NCI-H1092 (cell line): ENCODE results near the gene PHYHIPL.
A peak's percentile ranks its signal among the peaks of the same experiment; 100 is the strongest.

Source experiments
- DNase-seq: peaks from one replicate; lab custom pipeline; 2025; lab: John Stamatoyannopoulos, UW

PHYHIPL gene

GRCh38 chr10:59257224-59257623 is 80.8 kb downstream of the PHYHIPL start:
- DNase-seq: no peak

- DNase-seq: peak; percentile 3
These were observed 82.4 kb downstream of the PHYHIPL start for GRCh38 chr10:59258890-59259289.

DNA sequence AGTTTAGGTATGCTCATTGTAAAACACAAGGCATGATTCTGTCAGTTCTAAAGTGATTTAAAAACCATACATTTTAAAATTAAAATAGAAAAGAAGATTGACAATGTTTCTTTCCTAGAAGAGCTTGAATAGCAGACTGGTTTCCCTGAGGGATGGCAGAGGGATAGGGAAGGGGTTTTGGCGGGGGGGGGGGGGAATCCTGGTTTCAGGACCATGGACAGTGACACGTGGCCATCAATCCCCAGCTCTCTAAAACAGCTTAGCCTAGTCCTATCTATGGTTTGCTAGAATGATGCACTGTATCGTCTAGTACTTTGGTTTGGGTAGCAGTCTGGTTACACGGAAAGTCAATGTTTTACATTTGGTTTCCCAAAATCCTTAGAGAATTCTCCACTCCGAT is 88.7 kb downstream of the PHYHIPL start:
- no peak for DNase-seq

- DNase-seq: no peak
These were observed 89.9 kb downstream of the PHYHIPL start for GRCh38 chr10:59266321-59266720.

- no peak for DNase-seq
These were observed 92.0 kb downstream of the PHYHIPL start for GRCh38 chr10:59268460-59268859.

- DNase-seq: no peak
These were observed 93.2 kb downstream of the PHYHIPL start for GRCh38 chr10:59269651-59270050.

DNA sequence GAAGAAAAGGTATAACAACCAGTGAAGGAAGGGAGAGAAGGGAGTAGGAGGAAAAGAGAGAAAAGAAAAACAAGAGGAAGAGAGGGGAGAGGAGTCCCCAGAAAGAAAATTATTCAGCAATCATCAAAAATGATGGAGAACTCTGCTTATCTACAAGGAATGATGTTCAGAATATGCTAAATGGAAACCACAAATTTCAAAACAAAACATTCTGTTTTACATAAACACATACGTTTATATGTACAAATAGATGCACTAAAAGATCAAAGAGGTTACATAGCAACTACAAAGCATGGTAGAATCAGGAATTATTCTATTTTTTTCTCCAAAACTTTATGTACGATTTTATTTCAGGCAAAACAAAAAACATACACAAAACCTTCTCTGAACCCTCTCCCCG is 94.0 kb downstream of the PHYHIPL start:
- no peak for DNase-seq

DNA sequence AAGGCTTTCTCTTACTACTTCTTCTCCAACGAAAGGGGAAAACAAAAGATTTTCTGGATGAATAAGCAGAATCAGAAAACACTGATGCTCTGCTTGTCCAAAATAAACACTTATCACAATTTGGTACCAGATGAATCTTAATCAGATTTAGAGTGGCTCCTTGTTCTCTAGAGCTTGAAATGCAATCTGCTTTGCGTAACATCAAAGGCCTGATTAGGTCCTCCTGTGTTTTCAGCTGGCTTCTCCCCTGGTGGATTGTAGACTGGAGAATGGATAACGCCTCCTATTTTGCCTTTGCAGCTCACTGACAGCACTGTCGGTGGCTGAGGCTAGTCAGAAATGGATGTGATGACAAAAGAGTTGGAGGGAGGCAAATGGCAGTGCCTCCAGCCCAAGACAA is 94.7 kb downstream of the PHYHIPL start:
- no peak for DNase-seq

DNA sequence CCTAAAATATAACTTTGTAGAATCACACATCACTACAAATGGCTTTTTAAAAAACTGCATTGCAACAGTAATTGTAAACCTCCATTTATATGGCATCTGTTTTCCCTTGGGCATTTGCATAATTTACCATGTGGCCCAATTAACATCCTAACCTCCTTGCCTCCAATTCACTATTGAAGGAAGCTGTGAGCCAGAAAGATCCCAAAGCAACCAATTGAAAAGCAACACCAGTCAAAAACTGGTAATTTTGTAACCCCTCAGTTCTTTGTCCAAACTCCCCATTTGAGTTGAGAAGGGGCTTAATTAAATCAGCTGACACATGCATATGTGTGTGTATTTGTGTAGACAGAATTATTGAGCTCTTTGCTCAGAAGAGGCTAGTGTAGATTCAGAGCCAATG is 95.6 kb downstream of the PHYHIPL start:
- no peak for DNase-seq

DNA sequence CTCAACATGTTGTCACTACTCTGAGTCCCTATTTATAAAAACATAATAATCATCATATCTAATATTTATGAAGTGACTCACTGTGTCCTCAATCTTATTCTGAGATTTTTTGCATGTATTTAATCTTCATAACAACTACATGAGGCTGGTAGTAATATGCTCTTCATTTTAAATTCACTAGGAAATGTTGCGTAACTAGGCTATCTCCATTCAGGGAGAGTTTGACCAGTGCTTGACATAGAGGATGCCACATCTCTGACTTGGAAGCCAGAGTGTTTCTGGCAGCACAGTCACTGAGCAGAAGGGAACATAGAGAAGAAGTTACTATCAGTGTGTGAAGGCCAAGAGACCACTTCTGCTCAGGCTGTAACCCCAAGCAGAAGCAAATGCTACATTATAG is 97.0 kb downstream of the PHYHIPL start:
- DNase-seq: no peak

- no peak for DNase-seq
These were observed 99.7 kb downstream of the PHYHIPL start for GRCh38 chr10:59276133-59276532.

DNA sequence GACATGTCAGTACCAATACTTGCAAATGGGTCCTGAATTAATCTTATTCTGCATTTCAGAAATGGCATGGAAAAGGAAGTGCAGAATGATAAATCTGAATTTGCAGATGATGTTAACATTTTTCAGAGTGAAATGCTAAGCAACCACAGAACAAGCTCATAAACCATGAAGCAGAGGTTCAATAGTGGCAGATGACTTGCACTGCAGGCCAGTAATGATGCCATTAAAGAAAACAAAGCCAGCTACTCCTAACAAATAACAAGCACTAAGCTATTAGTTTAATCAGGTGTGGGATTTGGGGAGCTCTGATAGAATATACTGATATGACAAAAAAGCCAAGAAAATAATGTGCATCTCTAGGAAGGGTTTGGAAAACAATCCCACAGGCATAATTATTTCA is 100.5 kb downstream of the PHYHIPL start:
- DNase-seq: no peak

DNA sequence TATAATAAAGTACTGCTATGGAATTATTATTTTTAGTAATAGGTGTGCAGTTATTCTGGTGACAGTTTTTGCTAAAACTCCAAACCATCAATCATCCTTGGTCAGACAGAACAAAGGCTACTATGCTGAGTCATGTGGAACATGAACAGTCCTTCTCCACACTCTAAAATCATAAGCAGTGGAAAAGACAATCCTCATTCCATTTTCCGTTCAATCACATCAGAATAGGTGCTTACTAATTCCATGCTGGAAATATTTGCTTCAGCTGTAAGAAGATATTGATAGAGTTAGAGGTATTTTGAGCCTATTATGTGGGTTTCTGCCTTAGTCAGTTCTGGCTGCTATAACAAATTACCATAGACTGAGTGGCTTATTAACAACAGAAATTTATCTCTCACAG is 103.0 kb downstream of the PHYHIPL start:
- DNase-seq: no peak

DNA sequence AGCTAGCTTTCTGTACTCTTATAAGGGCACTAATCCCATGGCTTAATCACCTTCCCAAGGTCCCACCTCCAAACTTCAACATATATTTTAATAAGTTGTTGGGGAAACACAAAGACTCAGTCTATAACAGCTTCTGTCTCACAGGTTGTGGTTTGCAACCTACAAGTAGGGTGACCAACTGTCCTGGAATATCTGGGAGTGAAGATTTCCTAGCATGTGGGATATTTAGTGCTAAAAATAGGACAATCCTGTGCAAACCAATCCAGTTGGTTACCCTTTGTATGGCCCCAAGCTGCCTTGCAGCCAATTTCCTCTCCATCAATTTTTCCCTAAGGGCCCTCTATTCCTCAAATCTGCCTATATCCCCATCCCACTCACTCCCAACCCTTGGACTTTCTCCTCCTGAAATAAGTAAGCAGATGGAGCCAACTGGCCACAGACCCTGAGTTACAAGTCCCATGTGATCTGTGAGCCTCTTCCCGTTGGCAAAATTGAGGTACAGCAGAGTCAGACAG is 103.6 kb downstream of the PHYHIPL start:
- no peak for DNase-seq

DNA sequence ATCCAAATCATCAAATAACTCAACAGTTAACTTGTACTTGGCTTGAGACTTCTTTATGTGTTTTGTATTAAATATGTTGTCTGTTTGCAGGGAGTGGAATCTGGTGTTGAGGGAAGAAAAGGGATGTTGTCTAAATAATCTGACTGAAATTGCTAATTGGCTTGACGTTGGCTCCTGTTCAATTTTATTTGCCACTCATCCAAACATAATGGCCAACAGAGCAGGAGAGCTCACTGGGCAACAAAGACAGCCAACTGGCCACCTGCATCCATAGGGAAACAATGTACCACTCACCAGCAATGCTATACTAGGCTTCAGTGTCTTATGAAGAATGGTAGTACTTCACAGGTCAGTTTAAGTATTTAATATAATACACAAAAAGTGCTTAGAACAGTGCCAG is 105.4 kb downstream of the PHYHIPL start:
- DNase-seq: no peak

GRCh38 chr10:59283456-59284091 is 107.1 kb downstream of the PHYHIPL start:
- DNase-seq: no peak

GRCh38 chr10:59284118-59284975 is 107.9 kb downstream of the PHYHIPL start:
- DNase-seq: no peak

- no peak for DNase-seq
These were observed 108.6 kb downstream of the PHYHIPL start for GRCh38 chr10:59285073-59285472.

- no peak for DNase-seq
These were observed 109.4 kb downstream of the PHYHIPL start for GRCh38 chr10:59285848-59286247.

DNA sequence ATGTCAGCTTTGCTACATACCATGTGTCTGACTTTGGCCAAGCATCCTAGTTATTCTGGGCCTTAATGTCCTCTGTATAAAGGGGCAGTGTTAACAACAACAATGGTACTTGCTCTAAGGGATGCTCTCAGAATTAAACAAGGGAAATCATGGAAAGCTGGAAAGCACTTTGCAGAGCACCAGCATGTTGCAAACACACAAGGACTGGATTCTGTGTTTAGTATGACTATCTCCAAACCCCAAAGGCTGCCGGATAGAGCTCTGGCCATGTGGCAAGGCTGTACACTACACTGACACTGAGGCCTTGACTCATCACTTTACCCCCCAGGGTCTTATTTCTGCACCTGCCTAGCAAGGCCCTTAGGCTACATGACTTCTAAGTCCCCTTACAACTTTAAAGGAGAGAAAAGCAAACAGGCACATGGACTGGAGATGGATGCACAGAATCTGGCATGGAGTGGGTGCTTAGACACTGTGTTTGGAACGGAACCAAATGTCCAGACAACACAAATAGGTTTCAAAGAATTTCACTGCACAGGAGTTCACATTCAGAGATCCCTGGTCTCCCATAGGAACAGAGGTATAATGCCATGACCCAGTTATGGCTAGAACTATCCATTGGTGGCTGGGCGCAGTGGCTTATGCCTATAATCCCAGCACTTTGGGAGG is 111.3 kb downstream of the PHYHIPL start:
- no peak for DNase-seq

GRCh38 chr10:59289853-59290252 is 113.4 kb downstream of the PHYHIPL start:
- DNase-seq: no peak

- no peak for DNase-seq
These were observed 114.0 kb downstream of the PHYHIPL start for GRCh38 chr10:59290448-59290847.
